Hepatocyte (in vitro differentiated cells): ENCODE data around the gene ANKS6. TPM values are rescaled to one million over a fixed set of nuclear protein-coding genes. Genes with fewer than 3 reads are reported as not detected.

Source experiments
- DNase-seq: peaks from one replicate; pipeline ENCODE4 v3.0.0-alpha.2; 2016; ENCODE audit warnings: low spot score
- H2AFZ ChIP-seq: fragments of 200-600 bp; sonication (generic); 2 replicates; pipeline ENCODE4 v1.6.0; 2016; ENCODE audit warnings: antibody characterized with exemption, mild to moderate bottlenecking
- H3K27ac ChIP-seq: fragments of 200-600 bp; sonication (generic); 2 replicates; pipeline ENCODE4 v1.5.1; 2016; ENCODE audit warnings: mild to moderate bottlenecking
- H3K27me3 ChIP-seq: fragments of 200-600 bp; sonication (generic); 2 replicates; pipeline ENCODE4 v1.6.1; 2016
- H3K36me3 ChIP-seq: fragments of 200-600 bp; sonication (generic); replicated peaks from 2 replicates; pipeline ENCODE4 v1.5.1; 2016; ENCODE audit warnings: low read depth; ENCODE audit not compliant: insufficient read depth
- H3K4me1 ChIP-seq: fragments of 200-600 bp; sonication (generic); 2 replicates; pipeline ENCODE4 v1.5.1; 2016; ENCODE audit warnings: mild to moderate bottlenecking, moderate library complexity; ENCODE audit not compliant: insufficient read depth
- H3K4me2 ChIP-seq: fragments of 200-600 bp; sonication (generic); 2 replicates; pipeline ENCODE4 v1.6.0; 2016
- H3K4me3 ChIP-seq: fragments of 200-600 bp; sonication (generic); 2 replicates; pipeline ENCODE4 v1.5.1; 2016; ENCODE audit warnings: mild to moderate bottlenecking
- H3K79me2 ChIP-seq: fragments of 200-600 bp; sonication (generic); 2 replicates; pipeline ENCODE4 v1.6.0; 2017; ENCODE audit warnings: mild to moderate bottlenecking
- H3K9me2 ChIP-seq: fragments of 200-600 bp; sonication (generic); replicated peaks from 2 replicates; pipeline ENCODE4 v1.6.0; 2017; ENCODE audit warnings: mild to moderate bottlenecking; ENCODE audit not compliant: insufficient read depth
- H3K9me3 ChIP-seq: fragments of 200-600 bp; sonication (generic); 2 replicates; pipeline ENCODE4 v1.5.1; 2016; ENCODE audit warnings: low read depth, mild to moderate bottlenecking
- H4K20me1 ChIP-seq: fragments of 200-600 bp; sonication (generic); 2 replicates; pipeline ENCODE4 v1.6.0; 2016; ENCODE audit warnings: mild to moderate bottlenecking; ENCODE audit not compliant: insufficient read depth, poor library complexity, severe bottlenecking
- EZH2 ChIP-seq: fragments of 200-600 bp; sonication (generic); IDR thresholded peaks from 2 replicates; pipeline ENCODE4 v1.6.1; 2016; ENCODE audit warnings: antibody characterized with exemption, mild to moderate bottlenecking, borderline replicate concordance
- EZH2phosphoT487 ChIP-seq: fragments of 200-600 bp; sonication (generic); IDR thresholded peaks from one replicate; pipeline ENCODE4 v1.6.1; 2018; ENCODE audit warnings: antibody characterized with exemption, mild to moderate bottlenecking, low read depth, moderate library complexity; ENCODE audit not compliant: unreplicated experiment, severe bottlenecking
- WGBS: methylation state at CpG from one replicate; pipeline ENCODE4 v1.1.6; 2016; ENCODE audit warnings: low lambda C conversion rate; ENCODE audit errors: missing lambda C conversion rate; 5-methylcytosine and 5-hydroxymethylcytosine counted together
- polyA plus RNA-seq: library from polyadenylated mRNA; unstranded; fragments of >200 nt; fragmentation: Nextera tagmentation; extraction: Ambion mirVana; gene quantifications from 2 replicates; pipeline ENCODE4 v1.2.1, GENCODE V29; 2016
- total RNA-seq: library from RNA; depleted of rRNA; stranded (reverse); fragments of >200 nt; gene quantifications from 2 replicates; pipeline ENCODE4 v1.2.3, GENCODE V29; 2014
- TF ChIP-seq, protein P1 (sequence below): fragments of 200-600 bp; sonication (generic); IDR thresholded peaks from 2 replicates; pipeline ENCODE4 v1.5.1; 2016; ENCODE audit warnings: antibody characterized with exemption, mild to moderate bottlenecking; ENCODE audit not compliant: poor library complexity

ANKS6 gene
- total and polyA plus RNA-seq, 2 experiments from 2014 or later = 21.3 to 22.9 TPM

DNA sequence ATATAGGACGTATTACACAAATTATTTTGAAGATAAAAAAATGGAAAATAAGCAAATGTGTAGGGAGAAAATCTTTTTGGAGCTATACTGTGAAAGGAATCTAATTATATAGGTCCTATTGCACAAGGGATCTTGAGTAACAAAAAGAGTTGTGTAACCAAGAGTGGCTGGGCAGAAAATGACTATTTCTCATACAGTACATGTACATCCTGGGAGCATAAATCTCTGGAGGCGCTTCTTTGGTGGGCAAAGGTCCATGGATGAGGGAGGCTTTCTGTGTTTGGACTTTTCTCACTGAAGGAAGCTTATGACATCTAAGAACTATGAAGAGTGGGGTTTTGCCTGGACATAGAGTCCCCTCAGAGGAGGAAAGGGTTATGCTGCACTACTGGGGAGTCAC, 29.8 kb downstream of the ANKS6 start:
- no peak overlapping the region for H2AFZ ChIP-seq
- H3K4me1 ChIP-seq = no peaks in the 10 kb centered on the region
- no peak overlapping the region for H3K4me2 ChIP-seq
- H3K9me3 ChIP-seq = no peaks in the 10 kb centered on the region
- H3K27ac ChIP-seq = no peak overlapping the region
- H3K4me3 ChIP-seq = no peak overlapping the region
- no peaks in the 10 kb centered on the region for H3K27me3 ChIP-seq
- TF ChIP-seq EZH2 (no peak), EZH2phosphoT487 (no peak)
- TF ChIP-seq, protein P1, sequence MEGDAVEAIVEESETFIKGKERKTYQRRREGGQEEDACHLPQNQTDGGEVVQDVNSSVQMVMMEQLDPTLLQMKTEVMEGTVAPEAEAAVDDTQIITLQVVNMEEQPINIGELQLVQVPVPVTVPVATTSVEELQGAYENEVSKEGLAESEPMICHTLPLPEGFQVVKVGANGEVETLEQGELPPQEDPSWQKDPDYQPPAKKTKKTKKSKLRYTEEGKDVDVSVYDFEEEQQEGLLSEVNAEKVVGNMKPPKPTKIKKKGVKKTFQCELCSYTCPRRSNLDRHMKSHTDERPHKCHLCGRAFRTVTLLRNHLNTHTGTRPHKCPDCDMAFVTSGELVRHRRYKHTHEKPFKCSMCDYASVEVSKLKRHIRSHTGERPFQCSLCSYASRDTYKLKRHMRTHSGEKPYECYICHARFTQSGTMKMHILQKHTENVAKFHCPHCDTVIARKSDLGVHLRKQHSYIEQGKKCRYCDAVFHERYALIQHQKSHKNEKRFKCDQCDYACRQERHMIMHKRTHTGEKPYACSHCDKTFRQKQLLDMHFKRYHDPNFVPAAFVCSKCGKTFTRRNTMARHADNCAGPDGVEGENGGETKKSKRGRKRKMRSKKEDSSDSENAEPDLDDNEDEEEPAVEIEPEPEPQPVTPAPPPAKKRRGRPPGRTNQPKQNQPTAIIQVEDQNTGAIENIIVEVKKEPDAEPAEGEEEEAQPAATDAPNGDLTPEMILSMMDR = no peak
- WGBS = 88% methylated on average over 2 of the region's 2 CpGs
- no peaks in the 10 kb centered on the region for H3K9me2 ChIP-seq
- H4K20me1 ChIP-seq = no peaks in the 10 kb centered on the region
- H3K36me3 ChIP-seq = no peaks in the 10 kb centered on the region
- no peaks in the 10 kb centered on the region for H3K79me2 ChIP-seq
- DNase-seq = no peak

DNA sequence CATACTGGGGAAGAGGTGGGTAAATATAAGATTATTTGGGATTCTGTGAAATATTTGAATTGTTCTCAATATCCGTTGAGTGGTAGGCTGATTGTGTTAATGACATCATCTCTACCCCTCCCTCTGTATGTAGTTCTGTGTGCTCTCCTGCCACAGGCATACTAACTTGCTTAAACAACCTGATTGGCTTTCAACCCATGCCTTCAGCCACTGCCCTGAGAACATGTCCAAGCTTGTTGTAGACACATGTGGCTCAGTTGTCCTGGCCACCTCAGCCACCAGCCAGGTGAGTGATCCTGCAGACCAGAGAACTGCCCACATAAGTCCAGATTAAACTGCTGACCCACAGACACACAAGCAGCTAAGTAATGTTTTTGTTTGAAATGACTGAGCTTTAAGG, 31.1 kb downstream of the ANKS6 start:
- H3K9me3 ChIP-seq = no peaks in the 10 kb centered on the region
- no peak overlapping the region for H2AFZ ChIP-seq
- no peak overlapping the region for H3K4me2 ChIP-seq
- H3K36me3 ChIP-seq = peaks cover 8% of the 10 kb centered on the region
- H3K9me2 ChIP-seq = no peaks in the 10 kb centered on the region
- TF ChIP-seq EZH2phosphoT487 = no peak
- TF ChIP-seq, protein P1 = no peak
- TF ChIP-seq EZH2 = no peak
- no peak overlapping the region for H3K4me3 ChIP-seq
- no peaks in the 10 kb centered on the region for H3K4me1 ChIP-seq
- H3K27me3 ChIP-seq = no peaks in the 10 kb centered on the region
- WGBS = 91% methylated on average over 1 of the region's 1 CpG
- no peaks in the 10 kb centered on the region for H4K20me1 ChIP-seq
- DNase-seq = no peak
- H3K27ac ChIP-seq = no peak overlapping the region
- H3K79me2 ChIP-seq = no peaks in the 10 kb centered on the region

DNA sequence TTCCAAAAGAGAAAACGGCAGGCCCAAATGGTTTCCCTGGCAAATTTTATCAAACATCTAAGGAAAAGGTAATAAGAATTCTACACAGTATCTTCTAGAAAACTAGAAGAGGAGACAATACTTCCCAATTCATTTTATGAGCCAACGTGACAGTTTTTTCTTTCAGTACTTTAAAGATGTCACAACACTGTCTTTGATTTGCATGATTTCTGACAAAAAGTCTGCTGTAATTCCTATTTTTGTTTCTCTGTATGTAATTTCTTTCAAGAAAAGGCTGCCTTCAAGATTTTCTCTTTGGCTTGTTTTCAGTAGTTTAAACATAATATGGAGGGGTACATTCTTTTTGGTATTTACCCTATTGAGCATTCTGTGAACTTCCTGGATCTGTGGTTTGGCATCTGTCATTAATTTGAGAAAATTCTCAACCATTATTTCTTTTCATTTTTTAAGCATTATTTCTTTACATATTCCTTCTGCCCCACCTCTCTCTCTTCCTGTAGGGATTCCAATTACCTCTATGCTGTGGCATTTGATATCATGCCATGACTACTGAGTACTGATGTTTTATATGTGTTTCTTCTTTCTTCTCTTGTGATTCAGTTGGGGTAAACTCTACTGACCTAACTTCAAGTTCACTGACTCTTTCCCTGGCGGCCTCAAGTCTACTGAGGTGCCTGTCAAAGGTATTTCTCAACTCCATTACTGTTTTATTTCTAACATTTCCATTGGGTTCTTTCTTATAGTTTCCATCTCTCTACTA, 32.2 kb downstream of the ANKS6 start:
- no peak for DNase-seq
- H3K4me2 ChIP-seq = no peak overlapping the region
- H3K4me3 ChIP-seq = no peak overlapping the region
- H3K27me3 ChIP-seq = no peaks in the 10 kb centered on the region
- WGBS = 98% methylated on average over 3 of the region's 3 CpGs
- TF ChIP-seq EZH2phosphoT487 = no peak
- TF ChIP-seq, protein P1 = no peak
- no peak for TF ChIP-seq EZH2
- no peak overlapping the region for H3K27ac ChIP-seq
- H3K9me3 ChIP-seq = no peaks in the 10 kb centered on the region
- peaks cover 8% of the 10 kb centered on the region for H3K36me3 ChIP-seq
- H4K20me1 ChIP-seq = no peaks in the 10 kb centered on the region
- no peaks in the 10 kb centered on the region for H3K79me2 ChIP-seq
- H3K4me1 ChIP-seq = no peaks in the 10 kb centered on the region
- H3K9me2 ChIP-seq = no peaks in the 10 kb centered on the region
- no peak overlapping the region for H2AFZ ChIP-seq
